IMR-90 (cell line): ENCODE results near the gene VCPKMT. TPM values are rescaled to one million over a fixed set of nuclear protein-coding genes. Genes with fewer than 3 reads are reported as not detected.

Experiments
- BHLHE40 ChIP-seq: fragments of 150-350 bp; IDR thresholded peaks from 2 replicates; pipeline ENCODE4 v1.6.1; 2016; ENCODE audit warnings: mild to moderate bottlenecking, low read depth, low read length
- MAFK ChIP-seq: IDR thresholded peaks from 2 replicates; pipeline ENCODE4 v1.6.1; 2012; ENCODE audit warnings: low read depth, low read length, improper control_type of control experiment
- MAZ ChIP-seq: IDR thresholded peaks from 2 replicates; pipeline ENCODE4 v1.6.1; 2012; ENCODE audit warnings: low read depth, mild to moderate bottlenecking, low read length, improper control_type of control experiment, moderate library complexity, borderline replicate concordance
- NFE2L2 ChIP-seq: fragments of 150-350 bp; IDR thresholded peaks from 2 replicates; pipeline ENCODE4 v1.6.1; 2016; ENCODE audit warnings: low read depth, mild to moderate bottlenecking, low read length
- polyA plus RNA-seq, 3 experiments: library from polyadenylated mRNA; depleted of rRNA; stranded (reverse); fragments of >200 nt; gene quantifications; 2 replicates each; pipeline ENCODE4 v1.2.3, GENCODE V29; 2012; ENCODE audit warnings: low replicate concordance in 1 of 3
- total RNA-seq: library from RNA; depleted of rRNA; stranded (reverse); fragments of >200 nt; gene quantifications from 2 replicates; pipeline ENCODE4 v1.2.3, GENCODE V29; 2012
- TF ChIP-seq, protein P1 (sequence below): fragments of 150-350 bp; IDR thresholded peaks from 2 replicates; pipeline ENCODE4 v1.6.1; 2017; ENCODE audit warnings: mild to moderate bottlenecking, antibody characterized with exemption, low read length, low read depth

VCPKMT gene
- total and polyA plus RNA-seq, 2 of the 4 experiments (the other 2 are of a cell fraction) = 2.5 to 4.7 TPM

DNA sequence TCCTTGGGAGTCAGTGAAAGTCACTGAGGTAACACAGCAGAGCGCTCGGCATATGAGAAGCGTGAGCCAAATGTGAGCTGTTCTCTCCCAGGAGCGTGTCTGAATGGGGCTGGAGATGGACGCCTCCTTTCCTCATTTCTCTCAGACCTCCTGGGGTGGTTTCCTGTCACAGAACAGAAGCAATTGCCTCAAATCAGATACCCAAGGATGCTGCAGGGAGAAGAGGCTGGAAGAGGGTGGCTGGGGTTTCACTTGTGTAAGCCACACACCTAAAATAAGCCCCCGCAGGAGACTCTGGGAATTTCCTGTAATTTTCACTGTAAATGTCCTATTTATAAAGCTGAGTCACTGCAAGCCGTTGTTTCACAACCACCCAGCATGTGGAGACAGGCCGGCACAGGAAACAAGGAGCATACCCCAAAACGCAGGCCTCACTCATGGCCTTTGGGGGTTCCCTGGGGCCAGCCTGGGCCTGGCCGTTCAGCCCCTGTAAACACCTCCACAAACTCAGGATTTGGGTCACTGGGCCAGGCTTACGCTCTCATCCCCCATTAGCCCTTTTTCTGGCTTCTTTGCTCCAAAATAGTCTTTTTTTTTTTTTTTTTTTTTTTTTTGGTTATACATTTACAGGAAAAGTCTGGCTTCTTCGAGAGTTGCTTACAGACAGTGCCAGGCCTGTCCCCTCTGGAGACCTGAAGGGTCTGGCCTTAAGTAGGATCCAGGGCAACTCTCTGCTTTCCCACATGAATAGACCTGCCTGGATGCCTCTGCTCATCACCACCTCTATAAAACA, 55.3 kb downstream of the VCPKMT start (continued):
- TF ChIP-seq, protein P1, sequence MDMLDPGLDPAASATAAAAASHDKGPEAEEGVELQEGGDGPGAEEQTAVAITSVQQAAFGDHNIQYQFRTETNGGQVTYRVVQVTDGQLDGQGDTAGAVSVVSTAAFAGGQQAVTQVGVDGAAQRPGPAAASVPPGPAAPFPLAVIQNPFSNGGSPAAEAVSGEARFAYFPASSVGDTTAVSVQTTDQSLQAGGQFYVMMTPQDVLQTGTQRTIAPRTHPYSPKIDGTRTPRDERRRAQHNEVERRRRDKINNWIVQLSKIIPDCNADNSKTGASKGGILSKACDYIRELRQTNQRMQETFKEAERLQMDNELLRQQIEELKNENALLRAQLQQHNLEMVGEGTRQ = peak; percentile 24; the same call in 1 of the 2 replicates
- TF ChIP-seq MAZ = 0 out of 2 replicates have a peak, but pooled peaks have one; percentile 63
- peak; percentile 58 for TF ChIP-seq BHLHE40
- peak; percentile 94 for TF ChIP-seq NFE2L2
- TF ChIP-seq MAFK = 0 out of 2 replicates have a peak, but pooled peaks have one; percentile 12
